ENCODE measurements around the gene KCNN3.

The KCNN3 gene

GRCh38 chr1:154824179-154825000 is 45.7 kb downstream of the KCNN3 start:
- WGBS, 2 experiments (ENCODE audit: insufficient coverage in 2 of 2) = 81 to 92% methylated on average over 2 to 4 of the region's 5 CpGs
- H3K4me1 ChIP-seq (ENCODE audit: control insufficient read depth, insufficient read depth, low read length, poor library complexity, severe bottlenecking) = no peaks in the 10 kb centered on the region
- H3K36me3 ChIP-seq (ENCODE audit: control insufficient read depth, insufficient read depth, low read length) = no peaks in the 10 kb centered on the region
- H3K9me3 ChIP-seq (ENCODE audit: control insufficient read depth, low read length) = no peaks in the 10 kb centered on the region
- no peak overlapping the region for H3K4me3 ChIP-seq (ENCODE audit: extremely low read depth, insufficient read depth, low read length, poor library complexity, severe bottlenecking)
- no peak overlapping the region for H3K27ac ChIP-seq (ENCODE audit: low read depth, low read length, severe bottlenecking)

- Histone ChIP-seq H3K36me3 (ENCODE audit: control insufficient read depth, insufficient read depth, low read length) (no peaks in the 10 kb centered on the region), H3K4me3 (ENCODE audit: extremely low read depth, insufficient read depth, low read length, poor library complexity, severe bottlenecking) (no peak overlapping the region), H3K4me1 (ENCODE audit: control insufficient read depth, insufficient read depth, low read length, poor library complexity, severe bottlenecking) (no peaks in the 10 kb centered on the region), H3K9me3 (ENCODE audit: control insufficient read depth, low read length) (no peaks in the 10 kb centered on the region), H3K27ac (ENCODE audit: low read depth, low read length, severe bottlenecking) (no peak overlapping the region)
- WGBS, 2 experiments (ENCODE audit: insufficient coverage in 2 of 2) = 50 to 77% methylated on average over 2 to 4 of the region's 6 CpGs
Measured at GRCh38 chr1:154822717-154823116, 47.4 kb downstream of the KCNN3 start.

GRCh38 chr1:154822233-154822632 is 47.8 kb downstream of the KCNN3 start:
- Histone ChIP-seq H3K4me1 (ENCODE audit: control insufficient read depth, insufficient read depth, low read length, poor library complexity, severe bottlenecking) (no peaks in the 10 kb centered on the region), H3K9me3 (ENCODE audit: control insufficient read depth, low read length) (no peaks in the 10 kb centered on the region), H3K36me3 (ENCODE audit: control insufficient read depth, insufficient read depth, low read length) (no peaks in the 10 kb centered on the region), H3K4me3 (ENCODE audit: extremely low read depth, insufficient read depth, low read length, poor library complexity, severe bottlenecking) (no peak overlapping the region), H3K27ac (ENCODE audit: low read depth, low read length, severe bottlenecking) (no peak overlapping the region)
- WGBS, 2 experiments (ENCODE audit: insufficient coverage in 2 of 2) = 85 to 87% methylated on average over 7 to 10 of the region's 10 CpGs

- H3K4me3 ChIP-seq (ENCODE audit: extremely low read depth, insufficient read depth, low read length, poor library complexity, severe bottlenecking) = no peak overlapping the region
- H3K4me1 ChIP-seq (ENCODE audit: control insufficient read depth, insufficient read depth, low read length, poor library complexity, severe bottlenecking) = no peaks in the 10 kb centered on the region
- WGBS, 2 experiments (ENCODE audit: insufficient coverage in 2 of 2) = 93 to 96% methylated on average over 7 of the region's 7 CpGs
Measured at GRCh38 chr1:154821083-154821482, 49.0 kb downstream of the KCNN3 start.

GRCh38 chr1:154820646-154821045 is 49.4 kb downstream of the KCNN3 start:
- WGBS, 2 experiments (ENCODE audit: insufficient coverage in 2 of 2) = 91 to 97% methylated on average over 5 to 6 of the region's 6 CpGs
- Histone ChIP-seq H3K4me1 (ENCODE audit: control insufficient read depth, insufficient read depth, low read length, poor library complexity, severe bottlenecking) (no peaks in the 10 kb centered on the region), H3K27ac (ENCODE audit: low read depth, low read length, severe bottlenecking) (no peak overlapping the region), H3K9me3 (ENCODE audit: control insufficient read depth, low read length) (no peaks in the 10 kb centered on the region), H3K4me3 (ENCODE audit: extremely low read depth, insufficient read depth, low read length, poor library complexity, severe bottlenecking) (no peak overlapping the region), H3K36me3 (ENCODE audit: control insufficient read depth, insufficient read depth, low read length) (no peaks in the 10 kb centered on the region)

More at GRCh38 chr1:154821083-154821482, 49.0 kb downstream of the KCNN3 start:
- H3K9me3 ChIP-seq (ENCODE audit: control insufficient read depth, low read length) = no peaks in the 10 kb centered on the region
- no peaks in the 10 kb centered on the region for H3K36me3 ChIP-seq (ENCODE audit: control insufficient read depth, insufficient read depth, low read length)
- no peak overlapping the region for H3K27ac ChIP-seq (ENCODE audit: low read depth, low read length, severe bottlenecking)

GRCh38 chr1:154819628-154820590 is 50.2 kb downstream of the KCNN3 start:
- H3K4me3 ChIP-seq (ENCODE audit: extremely low read depth, insufficient read depth, low read length, poor library complexity, severe bottlenecking) = no peak overlapping the region
- no peaks in the 10 kb centered on the region for H3K9me3 ChIP-seq (ENCODE audit: control insufficient read depth, low read length)
- 75 to 78% methylated on average over 7 of the region's 7 CpGs for WGBS, 2 experiments (ENCODE audit: insufficient coverage in 2 of 2)
- no peaks in the 10 kb centered on the region for H3K36me3 ChIP-seq (ENCODE audit: control insufficient read depth, insufficient read depth, low read length)
- no peaks in the 10 kb centered on the region for H3K4me1 ChIP-seq (ENCODE audit: control insufficient read depth, insufficient read depth, low read length, poor library complexity, severe bottlenecking)
- no peak overlapping the region for H3K27ac ChIP-seq (ENCODE audit: low read depth, low read length, severe bottlenecking)

GRCh38 chr1:154818911-154819310 is 51.2 kb downstream of the KCNN3 start:
- H3K9me3 ChIP-seq (ENCODE audit: control insufficient read depth, low read length) = no peaks in the 10 kb centered on the region
- no peak overlapping the region for H3K4me3 ChIP-seq (ENCODE audit: extremely low read depth, insufficient read depth, low read length, poor library complexity, severe bottlenecking)
- 62 to 84% methylated on average over 3 to 5 of the region's 6 CpGs for WGBS, 2 experiments (ENCODE audit: insufficient coverage in 2 of 2)
- H3K4me1 ChIP-seq (ENCODE audit: control insufficient read depth, insufficient read depth, low read length, poor library complexity, severe bottlenecking) = peaks cover under 1% of the 10 kb centered on the region
- no peaks in the 10 kb centered on the region for H3K36me3 ChIP-seq (ENCODE audit: control insufficient read depth, insufficient read depth, low read length)
- H3K27ac ChIP-seq (ENCODE audit: low read depth, low read length, severe bottlenecking) = no peak overlapping the region

GRCh38 chr1:154816937-154817336 is 53.1 kb downstream of the KCNN3 start:
- 82% methylated on average over 1 of the region's 2 CpGs; no CpG with 5 or more reads in 1 of the 2 experiments for WGBS, 2 experiments (ENCODE audit: insufficient coverage in 2 of 2)
- no peak overlapping the region for H3K27ac ChIP-seq (ENCODE audit: low read depth, low read length, severe bottlenecking)
- no peaks in the 10 kb centered on the region for H3K36me3 ChIP-seq (ENCODE audit: control insufficient read depth, insufficient read depth, low read length)

GRCh38 chr1:154816369-154816768 is 53.7 kb downstream of the KCNN3 start:
- H3K27ac ChIP-seq (ENCODE audit: low read depth, low read length, severe bottlenecking) = no peak overlapping the region
- no peaks in the 10 kb centered on the region for H3K36me3 ChIP-seq (ENCODE audit: control insufficient read depth, insufficient read depth, low read length)
- WGBS, 2 experiments (ENCODE audit: insufficient coverage in 2 of 2) = 72 to 75% methylated on average over 6 of the region's 6 CpGs
- H3K4me3 ChIP-seq (ENCODE audit: extremely low read depth, insufficient read depth, low read length, poor library complexity, severe bottlenecking) = no peak overlapping the region
- H3K9me3 ChIP-seq (ENCODE audit: control insufficient read depth, low read length) = no peaks in the 10 kb centered on the region
- H3K4me1 ChIP-seq (ENCODE audit: control insufficient read depth, insufficient read depth, low read length, poor library complexity, severe bottlenecking) = peaks cover 8% of the 10 kb centered on the region

More at GRCh38 chr1:154816937-154817336, 53.1 kb downstream of the KCNN3 start:
- Histone ChIP-seq H3K9me3 (ENCODE audit: control insufficient read depth, low read length) (no peaks in the 10 kb centered on the region), H3K4me3 (ENCODE audit: extremely low read depth, insufficient read depth, low read length, poor library complexity, severe bottlenecking) (no peak overlapping the region), H3K4me1 (ENCODE audit: control insufficient read depth, insufficient read depth, low read length, poor library complexity, severe bottlenecking) (peaks cover 8% of the 10 kb centered on the region)

- 87 to 92% methylated on average over 2 to 8 of the region's 8 CpGs for WGBS, 2 experiments (ENCODE audit: insufficient coverage in 2 of 2)
- H3K4me3 ChIP-seq (ENCODE audit: extremely low read depth, insufficient read depth, low read length, poor library complexity, severe bottlenecking) = no peak overlapping the region
- peaks cover 11% of the 10 kb centered on the region for H3K4me1 ChIP-seq (ENCODE audit: control insufficient read depth, insufficient read depth, low read length, poor library complexity, severe bottlenecking)
- no peaks in the 10 kb centered on the region for H3K36me3 ChIP-seq (ENCODE audit: control insufficient read depth, insufficient read depth, low read length)
- H3K9me3 ChIP-seq (ENCODE audit: control insufficient read depth, low read length) = no peaks in the 10 kb centered on the region
- H3K27ac ChIP-seq (ENCODE audit: low read depth, low read length, severe bottlenecking) = no peak overlapping the region
Measured at GRCh38 chr1:154813846-154814505, 56.1 kb downstream of the KCNN3 start.

All from mesodermal cell (in vitro differentiated cells).